PC-9 (cell line): ENCODE data around the gene MDFIC2. TPM values are rescaled to one million over a fixed set of nuclear protein-coding genes. Genes with fewer than 3 reads are reported as not detected.

Source experiments
- BruUV-seq: library from RNA; stranded (reverse); fragments of 400-500 nt; replicated peaks from 2 replicates; lab custom pipeline; 2021; lab: Mats Ljungman, UMichigan
- CTCF ChIA-PET: fragments of 300-600 bp; sonication (Branson Sonifier 250); formaldehyde crosslinking; loops from one replicate; lab custom pipeline; 2022; ENCODE audit warnings: antibody characterized with exemption; lab: Charles Lee
- POLR2A ChIA-PET: fragments of 300-600 bp; sonication (Branson Sonifier 250); formaldehyde crosslinking; loops from one replicate; lab custom pipeline; 2022; ENCODE audit warnings: antibody characterized with exemption; ENCODE audit not compliant: unreplicated experiment; lab: Charles Lee
- DNase-seq, 2 experiments: peaks; one replicate each; pipeline versions ENCODE4 v3.0.0 to v3.0.0-alpha.2; 2015 to 2022; ENCODE audit warnings: mixed read lengths in 1 of 2
- H2AFZ ChIP-seq: fragments of 200-600 bp; sonication (generic); 2 replicates; pipeline ENCODE4 v1.8.1; 2017; ENCODE audit warnings: antibody characterized with exemption
- H3F3A ChIP-seq: fragments of 200-600 bp; sonication (generic); 2 replicates; pipeline ENCODE4 v1.8.1; 2017; ENCODE audit warnings: antibody characterized with exemption, mild to moderate bottlenecking, low read depth; ENCODE audit not compliant: insufficient read depth
- H3K27ac ChIP-seq: fragments of 200-600 bp; sonication (generic); 2 replicates; pipeline ENCODE4 v1.6.1; 2016; ENCODE audit warnings: mixed run types
- H3K27me3 ChIP-seq: fragments of 200-600 bp; sonication (generic); 2 replicates; pipeline ENCODE4 v1.6.1; 2016; ENCODE audit warnings: low read depth, mixed run types; ENCODE audit not compliant: insufficient read depth
- H3K36me3 ChIP-seq: fragments of 200-600 bp; sonication (generic); 2 replicates; pipeline ENCODE4 v1.6.1; 2016; ENCODE audit warnings: low read depth, mixed run types
- H3K4me1 ChIP-seq: fragments of 200-600 bp; sonication (generic); replicated peaks from 2 replicates; pipeline ENCODE4 v1.6.1; 2016; ENCODE audit warnings: mixed run types; ENCODE audit not compliant: insufficient read depth
- H3K4me2 ChIP-seq: fragments of 200-600 bp; sonication (generic); 2 replicates; pipeline ENCODE4 v1.6.1; 2017; ENCODE audit warnings: mixed run types
- H3K4me3 ChIP-seq: fragments of 200-600 bp; sonication (generic); 2 replicates; pipeline ENCODE4 v1.6.1; 2016; ENCODE audit warnings: mixed run types
- H3K79me2 ChIP-seq: fragments of 200-600 bp; sonication (generic); 2 replicates; pipeline ENCODE4 v1.6.1; 2017; ENCODE audit warnings: low read depth, mixed run types
- H3K9me2 ChIP-seq: fragments of 200-600 bp; sonication (generic); 2 replicates; pipeline ENCODE4 v1.8.1; 2017; ENCODE audit warnings: mild to moderate bottlenecking; ENCODE audit not compliant: insufficient read depth
- H3K9me3 ChIP-seq: fragments of 200-600 bp; sonication (generic); 2 replicates; pipeline ENCODE4 v1.8.1; 2016; ENCODE audit warnings: low read depth; ENCODE audit not compliant: insufficient read depth
- H4K20me1 ChIP-seq: fragments of 200-600 bp; sonication (generic); 2 replicates; pipeline ENCODE4 v1.8.1; 2017; ENCODE audit not compliant: insufficient read depth
- CTCF ChIP-seq: fragments of 200-600 bp; sonication (generic); conservative IDR thresholded peaks from 2 replicates; pipeline ENCODE4 v1.6.1; 2017; ENCODE audit warnings: mixed run types, antibody characterized with exemption, mild to moderate bottlenecking, moderate library complexity
- EZH2 ChIP-seq: fragments of 200-600 bp; sonication (generic); IDR thresholded peaks from 2 replicates; pipeline ENCODE4 v1.8.0; 2017; ENCODE audit warnings: antibody characterized with exemption, low read depth
- intact Hi-C: fragments of 100-400 bp; cut with micrococcal nuclease; formaldehyde crosslinking; loops from one replicate; pipeline ENCODE4 v1.10.0; 2022; ENCODE audit not compliant: unreplicated experiment
- total RNA-seq: library from RNA; stranded (reverse); gene quantifications from 2 replicates; pipeline ENCODE4 v1.2.3, GENCODE V29; 2021

The MDFIC2 gene
- total RNA-seq, 1 experiment from 2014 or later = not detected

- ChIA-PET CTCF (no interaction called here), POLR2A (no interaction called here)
- no TSS peak for BruUV-seq
Observed at GRCh38 chr3:70277304-70277703, 35.1 kb downstream of the MDFIC2 start.

GRCh38 chr3:70276901-70277300 lies 35.5 kb downstream of the MDFIC2 start:
- ChIA-PET CTCF (no interaction called here), POLR2A (no interaction called here)
- intact Hi-C loops = no loop called here
- no peaks in the 10 kb centered on the region for H3K36me3 ChIP-seq
- H3K4me3 ChIP-seq = no peak overlapping the region
- H3K79me2 ChIP-seq = no peaks in the 10 kb centered on the region
- no TSS peak for BruUV-seq
- DNase-seq = no peak
- H3K9me3 ChIP-seq = no peaks in the 10 kb centered on the region
- no peak overlapping the region for H2AFZ ChIP-seq
- no peak overlapping the region for H3K4me2 ChIP-seq
- H3K27ac ChIP-seq = no peak overlapping the region
- no peak for TF ChIP-seq CTCF
- no peak for TF ChIP-seq EZH2
- H3K4me1 ChIP-seq = no peaks in the 10 kb centered on the region
- H3K27me3 ChIP-seq = no peaks in the 10 kb centered on the region
- H4K20me1 ChIP-seq = no peaks in the 10 kb centered on the region
- H3K9me2 ChIP-seq = no peaks in the 10 kb centered on the region
- no peaks in the 10 kb centered on the region for H3F3A ChIP-seq

More at GRCh38 chr3:70277304-70277703, 35.1 kb downstream of the MDFIC2 start:
- TF ChIP-seq EZH2 (no peak), CTCF (no peak)
- no peaks in the 10 kb centered on the region for H3K4me1 ChIP-seq
- intact Hi-C loops = no loop called here
- no peaks in the 10 kb centered on the region for H3K79me2 ChIP-seq
- no peak overlapping the region for H3K27ac ChIP-seq
- H3K9me3 ChIP-seq = no peaks in the 10 kb centered on the region
- no peaks in the 10 kb centered on the region for H3K36me3 ChIP-seq
- H4K20me1 ChIP-seq = no peaks in the 10 kb centered on the region
- H3K4me2 ChIP-seq = no peak overlapping the region
- no peak for DNase-seq
- no peaks in the 10 kb centered on the region for H3K27me3 ChIP-seq
- no peaks in the 10 kb centered on the region for H3K9me2 ChIP-seq
- H3K4me3 ChIP-seq = no peak overlapping the region
- H2AFZ ChIP-seq = no peak overlapping the region
- H3F3A ChIP-seq = no peaks in the 10 kb centered on the region

- Histone ChIP-seq H3K79me2 (no peaks in the 10 kb centered on the region), H3F3A (no peaks in the 10 kb centered on the region), H3K4me2 (no peak overlapping the region), H3K27ac (no peak overlapping the region), H3K36me3 (no peaks in the 10 kb centered on the region), H3K4me3 (no peak overlapping the region), H3K9me3 (no peaks in the 10 kb centered on the region), H3K9me2 (no peaks in the 10 kb centered on the region), H4K20me1 (no peaks in the 10 kb centered on the region), H3K27me3 (no peaks in the 10 kb centered on the region), H2AFZ (no peak overlapping the region), H3K4me1 (no peaks in the 10 kb centered on the region)
- TF ChIP-seq EZH2 (no peak), CTCF (no peak)
- CTCF ChIA-PET = no interaction called here
- no peak for DNase-seq
- intact Hi-C loops = no loop called here
- POLR2A ChIA-PET = no interaction called here
- BruUV-seq = no TSS peak
Observed at GRCh38 chr3:70273492-70273891, 38.9 kb downstream of the MDFIC2 start.
